NCI-H345 treated with DMSO at 0.1 percent for 48 hours (cell line): ENCODE measurements around the gene FGFR3.
"Not testable (repeated sequence)": the region's sequence is repeated elsewhere in the genome, so short reads cannot be mapped to it uniquely, and the experiment has no call there.

Experiments
- DNase-seq: peaks from one replicate; lab custom pipeline; 2025; ENCODE audit not compliant: unreplicated experiment; lab: John Stamatoyannopoulos, UW

The FGFR3 gene

DNA sequence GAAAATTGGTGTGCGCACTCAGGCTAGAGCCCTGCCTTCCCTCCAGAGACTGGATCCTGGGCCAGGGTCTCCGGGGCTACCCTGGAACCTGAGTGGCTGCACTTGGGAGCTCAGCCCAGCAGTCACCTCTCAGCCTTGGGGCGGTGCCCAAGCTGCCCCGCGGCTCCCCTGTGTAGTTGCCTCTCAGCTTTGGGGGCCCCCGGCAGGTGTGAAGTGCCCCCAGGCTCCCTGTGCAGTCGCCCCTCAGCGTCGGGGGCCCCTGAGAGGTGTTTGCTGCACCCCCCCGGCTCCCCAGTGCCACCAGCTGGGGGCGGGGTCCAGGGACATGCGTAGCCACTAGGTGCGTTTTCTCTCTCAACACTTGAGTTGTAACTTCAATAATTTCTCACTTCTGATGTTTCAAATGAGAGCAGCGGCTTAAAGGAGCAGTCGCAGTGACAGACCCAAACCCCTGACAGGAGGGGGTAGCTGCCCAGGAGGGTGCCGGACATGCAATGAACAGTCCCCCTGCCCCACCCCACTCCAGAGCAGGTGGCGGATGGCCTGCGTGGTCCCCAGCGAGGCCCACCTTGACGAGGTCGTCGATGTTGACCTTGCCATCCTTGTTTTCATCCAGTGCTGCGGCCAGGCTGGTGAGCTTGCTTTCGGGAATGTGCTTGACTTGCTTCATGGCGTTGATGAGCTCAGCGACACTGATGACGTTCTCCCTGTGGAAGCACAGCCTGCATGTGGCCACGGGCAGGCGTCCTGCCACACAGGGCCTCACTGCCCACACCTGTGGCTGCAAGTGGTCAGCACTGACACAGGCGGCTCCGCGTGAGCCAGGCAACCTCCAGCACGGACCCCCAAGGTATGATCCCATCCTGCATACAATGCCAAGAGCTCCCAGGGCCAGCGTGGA lies 22.3 kb downstream of the FGFR3 start:
- no peak for DNase-seq

DNA sequence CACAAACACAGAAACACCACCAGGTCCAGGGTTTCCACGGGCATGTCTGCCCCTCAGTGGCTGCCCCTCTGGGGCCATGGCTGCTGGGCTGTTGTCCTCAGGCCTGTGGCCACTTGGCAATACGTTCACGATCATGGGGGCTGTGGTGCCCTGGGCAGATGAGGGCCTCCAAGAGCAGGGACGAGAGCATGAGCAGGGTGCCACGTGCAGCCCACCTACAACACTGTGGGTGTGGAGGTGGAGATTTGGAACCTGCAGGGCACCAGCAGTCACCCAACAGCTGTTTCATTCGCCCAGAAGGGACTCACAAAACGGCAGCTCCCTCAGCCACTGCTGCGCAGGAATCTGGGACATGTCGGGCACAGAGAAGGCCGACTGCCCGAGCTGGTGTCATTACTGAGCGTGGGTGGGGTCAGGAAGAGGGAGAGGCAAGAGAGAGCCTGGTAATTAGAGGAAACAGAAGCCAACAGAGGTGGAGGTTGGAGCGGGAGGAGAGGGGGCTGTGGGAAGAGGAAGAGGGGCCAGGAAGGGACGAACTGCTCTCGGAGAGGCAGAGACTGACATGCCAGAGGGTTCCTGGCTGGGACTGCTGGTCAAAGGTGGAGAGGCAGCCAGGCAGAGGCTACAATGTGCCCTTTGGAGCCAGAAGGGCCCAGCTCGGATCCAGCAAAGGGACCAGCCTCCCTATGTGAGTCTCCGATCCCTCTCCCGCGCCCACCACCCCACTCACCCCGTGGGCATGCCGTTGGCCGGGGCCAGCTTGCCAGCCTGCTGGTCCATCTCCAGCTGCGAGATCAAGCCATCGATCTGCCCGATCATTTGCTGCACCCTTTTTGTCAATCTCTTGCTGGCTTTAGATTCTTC lies 23.1 kb downstream of the FGFR3 start:
- DNase-seq: no peak

DNA sequence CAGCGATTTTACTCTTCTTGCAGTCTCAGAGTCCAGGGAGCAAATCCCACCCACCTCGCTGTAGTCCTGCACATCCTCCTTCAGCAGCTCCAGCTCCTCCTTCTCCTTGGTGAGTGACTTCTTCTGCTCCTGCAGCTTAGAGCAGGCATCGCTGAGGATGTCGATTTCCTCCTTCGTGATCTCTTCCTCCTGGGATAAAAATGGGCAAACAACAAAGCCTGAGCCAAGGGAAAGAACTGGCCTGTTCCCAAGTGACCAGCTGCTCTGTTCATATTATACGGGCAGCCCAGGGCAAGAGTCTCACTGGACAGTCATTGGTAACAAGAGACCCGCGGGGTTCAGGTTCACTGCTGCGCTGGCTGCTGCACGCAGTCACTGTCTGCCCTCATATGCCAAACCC lies 26.2 kb downstream of the FGFR3 start:
- DNase-seq: no peak

DNA sequence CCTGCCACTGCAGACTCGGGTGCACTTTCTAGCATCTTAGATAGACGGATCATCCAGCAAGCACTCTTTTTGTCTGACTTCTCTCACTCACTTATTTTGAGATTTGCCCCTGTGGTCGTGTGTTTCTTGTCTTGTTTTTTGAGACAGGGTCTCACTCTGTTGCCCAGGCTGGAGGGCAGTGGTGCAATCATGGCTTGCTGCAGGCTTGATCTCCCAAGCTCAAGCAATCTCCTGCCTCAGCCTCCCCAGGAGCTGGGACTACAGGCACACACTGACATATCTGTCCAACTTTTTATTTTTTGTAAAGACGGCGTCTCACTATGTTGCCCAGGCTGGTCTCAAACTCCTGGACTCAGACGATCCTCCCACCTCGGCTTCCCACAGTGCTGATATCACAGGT lies 26.7 kb downstream of the FGFR3 start:
- no peak for DNase-seq

DNA sequence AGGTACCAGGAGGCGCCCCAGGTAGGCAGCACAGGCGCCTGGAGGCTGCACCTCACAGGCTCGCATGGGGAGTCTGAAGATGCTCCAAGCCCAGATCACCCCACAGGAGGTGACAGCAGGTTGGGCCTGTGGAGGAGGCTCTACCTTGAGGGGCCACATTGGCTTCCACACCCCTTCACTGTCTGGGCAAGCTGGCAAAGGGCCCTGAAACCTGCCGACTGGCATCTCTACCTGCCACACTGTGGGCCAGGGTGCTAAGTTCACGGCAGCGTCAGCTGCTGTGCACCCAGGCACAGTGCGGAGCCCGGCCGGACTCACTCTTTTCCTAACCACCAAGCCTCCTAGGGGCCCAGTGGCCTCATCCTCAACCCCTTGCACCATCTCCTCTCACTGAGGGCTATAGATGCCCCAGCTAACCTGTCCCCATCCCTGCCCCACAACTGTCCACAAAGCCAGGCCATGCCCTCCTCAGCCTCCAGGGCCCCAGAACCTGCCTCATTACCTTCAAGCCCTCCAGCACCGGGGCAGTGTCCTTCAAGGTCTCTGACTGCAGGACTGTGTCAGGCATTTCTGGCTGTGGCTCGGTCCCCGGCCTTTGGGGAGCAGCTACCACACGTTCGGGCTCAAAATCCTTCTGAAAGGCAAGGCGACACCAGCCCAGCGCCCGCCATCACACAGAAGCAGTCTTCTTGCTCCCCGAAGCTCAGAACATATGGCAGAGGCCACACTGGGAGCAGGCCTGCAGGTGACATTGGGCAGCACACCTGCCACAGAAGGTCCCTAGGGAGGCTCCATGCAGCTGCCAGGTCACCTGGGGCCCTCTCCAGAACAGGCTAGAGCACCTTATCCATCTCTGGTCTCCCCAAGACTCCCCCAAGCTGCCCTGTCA lies 28.8 kb downstream of the FGFR3 start:
- no peak for DNase-seq

- DNase-seq: no peak
These were observed 29.8 kb downstream of the FGFR3 start for GRCh38 chr4:1822568-1823544.

DNA sequence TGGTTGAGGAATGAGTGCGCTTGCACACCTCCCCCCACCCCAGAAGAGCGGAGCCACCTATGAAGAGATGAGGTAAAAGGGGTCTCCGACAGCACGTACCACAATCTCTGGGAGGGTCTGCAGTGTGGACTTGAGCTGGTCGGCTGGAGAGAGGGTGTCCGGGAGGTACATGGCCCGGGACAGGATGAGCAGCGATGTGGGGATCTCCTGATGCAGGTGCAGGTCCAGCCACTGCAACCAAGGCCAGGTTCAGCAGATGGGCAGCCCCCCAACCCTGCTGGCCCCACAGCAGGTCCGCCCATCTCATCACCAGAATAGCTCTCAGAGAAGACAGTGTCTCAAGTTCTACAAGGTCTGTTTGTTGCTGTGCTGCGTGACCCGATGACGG lies 30.4 kb downstream of the FGFR3 start:
- no peak for DNase-seq

DNA sequence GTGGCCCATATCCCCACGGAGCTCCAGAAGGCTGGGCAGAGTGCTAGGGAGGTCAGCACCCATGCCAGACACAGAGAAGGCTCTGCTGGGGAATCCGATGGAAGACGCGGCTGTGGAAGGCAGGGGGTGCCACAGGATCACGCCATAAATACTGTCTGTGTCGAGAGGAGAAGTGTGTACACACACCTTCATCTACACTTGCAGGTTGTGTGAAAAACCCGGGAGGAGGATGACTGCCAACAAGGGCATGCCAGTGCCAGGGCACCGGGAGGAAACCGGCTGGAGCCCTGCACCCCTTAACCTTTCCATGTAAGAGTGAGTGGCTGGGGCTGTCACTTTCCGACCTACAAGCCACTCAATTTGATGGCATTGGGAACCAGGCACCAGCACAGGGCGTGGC lies 31.7 kb downstream of the FGFR3 start:
- DNase-seq: no peak

DNA sequence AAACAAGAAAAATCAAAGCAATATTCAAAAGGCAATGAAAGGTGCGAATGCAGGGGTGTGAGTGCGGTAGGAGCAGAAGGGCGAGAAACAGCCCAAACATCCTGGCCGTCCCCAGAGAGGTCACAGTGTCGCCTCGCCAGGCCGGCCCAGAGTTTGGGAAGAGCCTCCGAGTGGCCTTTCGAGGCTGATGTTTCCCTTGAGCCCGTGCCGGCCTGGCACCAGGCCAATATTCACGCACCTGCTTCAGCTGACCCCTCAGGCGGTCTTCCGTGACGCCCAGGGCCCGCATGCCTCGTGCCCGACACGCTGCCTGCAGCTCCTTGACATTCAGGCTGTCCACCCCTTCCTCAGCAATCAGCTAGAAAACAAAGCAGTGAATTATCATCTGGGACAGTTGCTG lies 32.2 kb downstream of the FGFR3 start:
- no peak for DNase-seq

DNA sequence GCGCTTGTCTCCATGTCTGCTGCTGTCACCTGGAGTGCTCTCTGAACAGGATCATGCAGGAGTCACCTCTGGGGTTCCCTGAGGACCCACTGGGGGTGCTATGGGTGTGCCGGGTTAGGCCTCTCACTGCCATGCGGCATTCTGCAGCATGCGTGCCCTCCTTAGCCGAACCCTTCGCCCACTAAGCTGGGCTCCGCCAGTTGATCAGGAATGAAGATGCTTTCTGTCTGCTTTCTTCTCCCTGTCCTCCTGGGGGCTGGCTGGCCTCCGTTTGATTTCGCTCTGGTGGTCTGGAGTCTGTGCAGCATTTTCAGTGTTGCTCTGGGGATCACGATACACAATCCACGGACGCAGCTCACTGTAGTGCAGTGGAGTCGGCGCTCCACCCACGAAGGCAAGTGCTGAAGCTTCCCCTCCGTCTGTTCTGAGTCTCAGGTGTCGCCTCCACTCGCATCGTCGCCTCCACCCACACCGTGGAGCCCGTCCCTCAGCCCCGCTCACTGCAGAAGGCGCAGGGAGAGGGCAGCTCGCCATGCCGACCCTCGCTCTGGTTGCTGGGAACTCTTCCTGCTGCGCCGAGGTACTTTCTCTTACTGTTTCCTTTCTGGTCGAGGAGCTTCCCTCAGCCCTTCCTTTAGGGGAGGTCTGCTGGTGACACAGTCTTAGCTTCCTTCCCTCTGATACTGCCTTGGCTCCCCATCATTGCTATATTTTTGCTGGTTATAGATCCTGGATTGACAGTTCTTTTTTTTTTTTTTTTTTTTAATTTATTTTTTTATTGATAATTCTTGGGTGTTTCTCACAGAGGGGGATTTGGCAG lies 33.6 kb downstream of the FGFR3 start:
- no peak for DNase-seq

GRCh38 chr4:1830234-1830633 lies 37.1 kb downstream of the FGFR3 start:
- no peak for DNase-seq

DNA sequence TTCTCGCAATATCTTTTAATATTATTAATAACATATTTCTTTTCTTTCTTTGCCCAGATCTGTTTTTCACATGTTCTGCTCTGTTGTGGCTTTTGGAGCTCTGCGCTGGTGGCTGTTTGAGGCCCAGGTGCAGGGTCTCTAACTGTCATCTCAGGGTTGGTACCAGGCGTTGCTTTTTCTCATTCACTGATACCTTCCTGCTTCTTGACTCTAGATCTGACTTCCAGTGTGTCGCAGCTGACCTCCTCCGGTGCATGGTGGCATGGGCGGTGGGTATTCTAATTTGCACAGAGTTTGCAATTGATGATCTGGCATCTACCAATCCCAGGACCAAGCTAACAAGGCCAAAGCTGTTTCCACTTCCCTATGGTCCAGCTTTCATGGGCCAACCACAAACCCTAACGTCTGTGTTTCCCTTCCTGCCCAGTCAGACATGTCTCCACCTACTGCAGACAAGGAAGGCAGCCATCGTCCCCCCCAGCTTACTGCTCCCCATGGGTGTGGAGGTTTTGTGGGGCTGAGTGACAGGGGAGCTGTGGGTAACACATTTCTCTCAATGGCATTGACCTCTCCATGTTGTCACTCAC lies 37.6 kb downstream of the FGFR3 start:
- DNase-seq: no peak

- no peak for DNase-seq
These were observed 38.2 kb downstream of the FGFR3 start for GRCh38 chr4:1831331-1831730.

DNA sequence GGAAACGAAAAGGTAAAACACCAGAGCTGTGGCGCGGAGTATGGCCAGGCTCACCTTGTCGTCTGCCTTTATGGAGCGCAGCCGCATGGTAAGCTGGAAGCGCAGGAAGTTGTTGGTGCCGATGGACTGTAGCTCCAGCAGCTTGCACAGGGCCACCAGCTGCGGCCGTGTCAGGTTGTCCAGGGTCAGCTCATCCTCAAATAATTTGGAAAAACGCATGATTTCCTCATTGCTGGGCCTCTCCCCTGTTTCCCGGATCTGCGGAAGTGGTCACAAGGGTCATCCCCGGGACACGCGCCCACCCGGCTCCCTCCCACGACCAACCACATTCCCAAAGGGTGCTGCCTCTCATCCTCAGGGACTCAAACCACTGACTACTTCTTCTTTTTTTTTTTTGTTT lies 39.6 kb downstream of the FGFR3 start:
- no peak for DNase-seq

- DNase-seq: no peak
These were observed 40.4 kb downstream of the FGFR3 start for GRCh38 chr4:1833307-1834046.

DNA sequence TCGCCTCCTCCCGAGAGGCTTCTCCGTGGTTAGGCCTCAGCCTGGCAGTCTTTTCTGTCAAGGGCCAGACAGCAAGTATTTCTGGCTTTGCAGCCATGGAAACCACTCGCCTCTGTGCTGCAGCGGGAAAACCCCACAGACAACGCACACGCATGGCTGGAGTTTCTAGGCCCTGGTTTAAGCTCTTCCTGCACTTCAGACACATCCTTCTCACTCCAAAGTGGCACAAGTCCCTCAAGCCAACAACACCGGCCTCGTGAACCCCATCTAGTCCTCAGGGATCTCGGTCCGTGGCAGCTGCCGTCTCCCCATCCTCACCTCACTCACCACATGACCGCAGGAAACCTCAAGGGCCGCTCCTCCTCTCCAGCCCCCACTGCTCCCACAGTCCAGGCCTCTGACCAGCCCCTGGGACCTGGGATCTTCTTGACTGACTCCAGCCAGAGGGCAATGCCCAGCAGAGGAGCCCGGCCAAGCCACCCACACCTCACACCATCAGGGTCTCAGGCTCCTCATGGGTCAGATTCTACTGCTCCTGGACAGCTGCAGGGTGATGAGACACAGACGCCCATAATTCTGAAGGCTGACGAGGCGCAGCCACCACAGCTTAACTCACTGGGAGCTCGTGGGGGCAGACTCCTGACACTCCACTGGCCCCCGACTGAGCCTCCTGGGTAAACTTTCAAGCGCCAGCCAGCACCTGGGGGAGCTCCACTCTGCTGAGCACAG lies 41.1 kb downstream of the FGFR3 start:
- DNase-seq: no peak

GRCh38 chr4:1835836-1836235 lies 42.7 kb downstream of the FGFR3 start:
- DNase-seq: not testable (repeated sequence)
